Superior temporal gyrus (tissue), 1 donor: ENCODE measurements around the gene MAP3K15.
"Not testable (repeated sequence)": the region's sequence is repeated elsewhere in the genome, so short reads cannot be mapped to it uniquely, and the experiment has no call there.

Source experiments
- DNase-seq: peaks from one replicate; pipeline ENCODE4 v3.0.0-alpha.2; 2016; ENCODE audit errors: extremely low spot score

MAP3K15 gene

DNA sequence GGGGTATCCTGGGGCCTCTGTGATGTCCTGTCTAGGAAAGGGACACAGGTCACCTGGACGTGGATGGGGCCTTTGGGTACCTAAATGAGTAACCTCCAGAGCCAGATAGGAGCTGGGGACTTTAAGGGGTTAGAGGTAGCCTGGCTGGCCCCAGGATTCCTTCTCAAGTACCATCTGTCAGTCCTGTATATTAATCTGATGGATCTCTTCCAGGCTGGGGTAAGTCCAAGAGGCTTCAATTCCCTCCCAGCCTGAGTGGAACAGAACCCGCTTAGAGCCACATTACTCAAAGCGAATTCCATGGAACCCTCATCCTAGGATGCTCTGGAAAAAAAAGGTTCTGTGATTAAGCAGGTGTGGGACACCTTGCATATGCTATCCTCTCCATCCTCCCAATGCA is 24.8 kb upstream of the MAP3K15 start:
- DNase-seq, result no peak

DNA sequence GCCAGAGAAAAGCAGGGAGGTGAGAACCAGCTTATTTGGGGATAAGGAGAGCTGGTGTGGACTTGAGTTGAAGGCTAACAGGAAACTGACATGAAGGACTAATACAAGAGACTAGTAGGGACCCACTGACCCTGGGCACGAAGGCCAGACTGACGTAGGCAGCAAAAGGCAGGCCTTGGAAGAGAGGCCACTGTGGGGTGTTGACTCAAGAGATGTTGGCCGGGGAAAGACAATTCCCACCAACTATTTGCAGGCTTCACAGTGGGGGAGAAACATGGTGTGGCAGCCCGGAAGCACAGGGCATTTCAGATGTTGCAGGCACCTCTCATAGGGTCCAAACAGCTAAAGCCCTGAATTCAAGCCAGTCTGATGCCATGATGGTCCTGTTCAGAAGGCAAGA is 24.4 kb upstream of the MAP3K15 start:
- no peak for DNase-seq

DNA sequence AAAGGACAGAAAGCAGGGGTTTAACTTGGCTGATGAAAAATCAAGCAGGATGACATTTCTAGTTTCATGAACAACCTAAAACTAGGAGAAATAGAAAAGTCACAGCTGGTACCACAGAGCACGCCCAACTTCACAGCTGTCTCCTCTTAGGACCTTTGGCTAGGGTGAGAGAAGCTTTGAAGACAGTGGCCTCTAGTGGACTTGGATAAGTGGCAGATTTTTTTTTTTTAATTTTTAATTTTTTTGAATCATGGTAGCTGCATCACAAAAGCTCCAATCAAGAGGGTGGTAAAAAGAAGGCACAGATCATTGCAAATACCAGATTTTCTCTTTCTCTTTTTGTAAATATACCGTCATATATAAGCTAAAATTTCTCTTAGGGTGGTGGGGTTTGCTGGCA is 20.2 kb upstream of the MAP3K15 start:
- DNase-seq, result peak; percentile 14

DNA sequence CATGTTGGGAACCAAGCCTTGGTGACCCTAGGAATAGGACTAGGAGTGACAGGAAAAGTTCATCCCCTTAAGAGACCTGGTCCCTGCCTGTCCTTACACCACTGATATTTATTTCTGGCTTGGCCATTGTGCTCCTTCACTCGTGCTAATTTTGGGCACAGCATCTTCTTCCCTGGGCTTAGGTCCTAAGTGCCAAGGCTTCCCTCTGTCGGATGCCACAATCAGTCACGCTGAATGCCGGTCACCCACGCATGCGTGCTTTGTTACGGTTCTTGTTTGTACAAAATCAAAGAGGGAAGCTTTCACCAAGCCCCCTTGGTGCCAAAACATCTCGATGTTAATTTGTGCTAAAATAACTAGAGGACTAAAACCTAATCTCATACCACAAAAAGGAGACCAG is 17.4 kb upstream of the MAP3K15 start:
- DNase-seq, result no peak

DNA sequence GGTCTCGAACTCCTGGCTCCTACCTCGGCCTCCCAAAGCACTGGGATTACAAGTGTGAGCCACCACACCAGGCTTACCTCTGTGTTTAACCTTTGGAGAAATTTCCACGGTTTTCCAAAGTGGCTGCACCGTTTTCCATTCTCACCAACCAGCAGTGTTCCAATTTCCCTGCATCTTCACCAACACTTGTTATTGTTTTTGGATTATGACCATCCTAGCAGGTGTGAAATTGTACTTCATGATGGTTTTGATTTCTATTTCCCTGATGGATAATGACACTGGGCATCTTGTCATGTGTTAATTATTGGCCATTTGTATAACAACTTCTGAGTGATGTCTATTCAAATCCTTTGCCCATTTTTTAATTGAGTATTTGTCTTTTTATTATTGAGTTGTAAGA is 2.7 kb upstream of the MAP3K15 start:
- DNase-seq, result no peak

DNA sequence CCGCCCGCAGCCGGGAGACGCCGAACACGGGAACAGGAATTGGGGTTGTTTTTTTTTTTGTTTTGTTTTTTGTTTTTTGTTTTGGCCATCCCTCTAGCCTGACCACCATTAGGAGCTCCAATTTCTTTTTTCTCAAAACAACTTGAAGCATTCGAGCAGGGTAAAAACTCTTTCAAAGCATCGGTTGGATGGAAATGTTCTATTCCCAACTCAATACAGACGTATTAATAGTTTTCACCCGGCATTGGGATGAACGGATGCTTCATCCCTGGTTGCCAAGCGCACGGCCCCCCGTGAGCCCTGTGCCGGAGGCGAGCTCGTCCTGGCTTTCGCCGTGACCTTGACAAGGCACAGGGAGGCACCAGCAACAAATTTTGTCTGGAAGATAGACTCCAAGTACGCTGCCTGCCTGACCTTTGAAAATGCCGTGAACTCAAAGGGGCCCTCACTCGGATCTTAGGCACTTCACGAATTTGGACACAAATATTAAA is 352 bp upstream of the MAP3K15 start:
- no peak for DNase-seq

DNA sequence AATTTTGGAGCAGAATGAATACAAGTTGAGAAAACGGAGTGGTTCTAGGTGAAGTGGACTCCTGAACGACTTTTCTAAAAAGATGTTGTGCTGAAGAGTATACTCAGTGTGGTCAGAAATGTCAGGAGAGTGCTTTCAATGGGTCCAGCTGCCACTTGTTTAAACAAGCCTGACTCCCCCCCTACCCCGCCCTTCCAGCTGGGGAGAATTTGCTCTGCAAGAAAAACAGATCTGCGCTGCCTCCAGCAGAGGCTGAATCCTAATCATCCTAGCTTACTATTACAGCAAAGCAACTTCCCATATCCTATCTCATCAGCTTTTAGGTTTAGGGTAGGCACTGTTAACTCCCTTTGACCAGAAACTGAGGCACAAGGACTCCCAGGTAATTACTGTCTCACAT is 1.9 kb downstream of the MAP3K15 start:
- DNase-seq, result no peak

DNA sequence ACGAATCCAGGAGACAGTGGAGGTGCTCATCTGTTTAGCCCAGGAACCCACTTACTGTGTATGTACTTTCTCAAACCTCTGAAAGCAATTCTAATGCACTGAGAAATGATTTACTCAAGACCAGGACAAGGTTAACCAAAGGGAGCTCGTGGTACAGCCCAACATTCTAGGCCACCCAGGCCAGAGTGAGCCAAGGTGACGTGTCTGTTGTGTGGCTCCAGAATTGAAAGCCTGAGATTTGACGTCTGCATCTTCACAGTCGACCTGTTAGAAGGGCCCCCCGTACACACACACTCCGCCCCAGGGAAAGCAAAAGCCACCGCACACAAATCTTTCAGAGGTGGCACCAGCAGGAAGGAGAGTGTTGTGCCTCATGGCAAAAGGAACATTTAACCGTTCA is 2.3 kb downstream of the MAP3K15 start:
- no peak for DNase-seq

DNA sequence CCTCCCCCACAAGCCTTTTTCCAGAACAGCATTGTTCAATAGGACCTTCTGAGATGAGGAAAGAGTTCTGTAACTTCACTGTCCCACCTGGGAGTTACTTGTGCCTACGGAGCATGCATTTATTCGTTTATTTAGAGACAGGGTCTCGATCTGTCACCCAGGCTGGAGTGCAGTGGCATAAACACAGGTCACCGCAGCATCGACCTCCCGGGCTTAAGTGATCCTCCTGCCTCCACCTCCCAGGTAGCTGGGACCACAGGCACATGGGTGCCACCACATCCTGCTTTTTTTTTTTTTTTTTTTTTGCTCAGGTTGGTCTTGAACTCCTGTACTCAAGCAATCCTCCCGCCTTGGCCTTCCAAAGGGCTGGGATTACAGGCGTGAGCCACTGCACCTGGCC is 2.9 kb downstream of the MAP3K15 start:
- DNase-seq, result no peak

DNA sequence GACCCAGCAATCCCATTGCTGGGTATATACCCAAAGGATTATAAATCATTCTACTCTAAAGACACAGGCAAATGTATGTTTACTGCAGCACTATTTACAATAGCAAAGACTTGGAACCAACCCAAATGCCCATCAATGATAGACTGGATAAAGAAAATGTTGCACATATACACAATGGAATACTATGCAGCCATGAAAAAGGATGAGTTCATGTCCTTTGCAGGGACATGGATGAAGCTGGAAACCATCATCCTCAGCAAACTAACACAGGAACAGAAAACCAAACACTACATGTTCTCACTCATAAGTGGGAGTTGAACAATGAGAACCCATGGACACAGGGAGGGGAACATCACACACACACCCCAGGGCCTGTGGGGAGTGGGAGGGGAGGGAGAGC is 3.5 kb downstream of the MAP3K15 start:
- not testable (repeated sequence) for DNase-seq

DNA sequence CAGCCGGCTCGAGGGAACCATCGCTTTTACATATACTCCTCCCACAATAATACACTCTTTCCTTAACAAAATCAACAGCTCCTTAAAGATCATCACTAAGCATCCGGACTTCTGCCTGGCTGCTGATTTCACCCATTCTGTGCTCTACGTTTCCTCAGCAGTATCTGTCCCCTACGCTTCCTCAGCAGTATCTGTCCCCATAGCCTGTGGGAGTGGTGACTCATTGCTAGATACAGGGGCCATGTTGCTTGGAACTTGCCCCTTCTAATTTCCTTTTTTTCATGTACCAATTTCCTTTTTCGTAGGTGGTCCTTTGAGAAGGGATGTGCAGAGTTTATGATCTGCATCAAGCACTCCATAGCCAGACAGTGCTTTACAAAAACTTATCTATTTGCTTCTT is 18.6 kb downstream of the MAP3K15 start:
- no peak for DNase-seq

DNA sequence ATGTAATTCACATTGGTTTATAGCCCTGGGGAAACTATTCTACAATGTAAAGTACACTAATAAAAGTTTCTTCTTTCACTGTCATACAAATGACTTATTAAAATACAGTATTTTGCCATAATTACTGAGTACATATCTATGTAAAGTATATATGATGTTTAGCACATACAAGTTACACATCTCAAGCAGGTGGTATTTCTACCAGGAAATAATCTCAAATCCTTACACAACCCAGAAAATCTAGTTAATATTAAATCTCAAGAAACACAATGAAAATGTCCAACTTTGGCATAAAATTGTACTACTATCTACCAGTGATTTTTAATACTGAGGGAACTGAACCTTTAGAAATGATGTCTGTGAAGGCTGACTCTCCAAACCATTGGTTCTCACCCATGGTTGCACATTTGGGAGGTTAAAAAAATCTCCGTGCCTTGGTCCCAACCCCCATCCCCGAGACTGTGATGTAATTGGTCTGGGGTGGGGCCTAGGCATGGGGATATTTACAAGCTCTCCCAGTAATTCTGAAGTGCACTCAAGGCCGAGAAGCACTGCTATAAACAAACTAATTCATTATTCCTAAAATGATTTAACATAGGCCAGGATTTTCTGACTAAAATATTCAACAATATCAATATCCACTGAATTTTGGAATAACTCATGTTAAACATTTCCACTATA is 27.6 kb downstream of the MAP3K15 start:
- no peak for DNase-seq

DNA sequence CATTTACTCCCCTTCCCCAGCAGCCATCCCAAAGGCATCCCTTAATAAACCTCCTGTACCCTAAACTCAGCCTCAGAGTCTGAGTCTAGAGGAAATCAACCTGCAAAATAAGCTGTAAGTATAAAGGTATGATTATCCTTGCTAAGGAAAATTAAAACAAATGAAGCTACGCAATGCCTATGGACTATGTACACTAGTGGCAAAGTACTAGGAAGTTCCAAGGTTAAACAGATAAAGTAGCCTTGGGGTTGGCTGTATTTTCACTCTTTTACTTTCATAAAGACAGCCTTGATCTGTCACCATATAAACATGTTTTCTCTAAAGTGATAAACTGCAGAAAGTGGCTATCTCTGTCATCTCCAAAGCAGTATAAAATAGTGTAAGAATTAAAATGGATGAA is 35.9 kb downstream of the MAP3K15 start:
- DNase-seq, result no peak

DNA sequence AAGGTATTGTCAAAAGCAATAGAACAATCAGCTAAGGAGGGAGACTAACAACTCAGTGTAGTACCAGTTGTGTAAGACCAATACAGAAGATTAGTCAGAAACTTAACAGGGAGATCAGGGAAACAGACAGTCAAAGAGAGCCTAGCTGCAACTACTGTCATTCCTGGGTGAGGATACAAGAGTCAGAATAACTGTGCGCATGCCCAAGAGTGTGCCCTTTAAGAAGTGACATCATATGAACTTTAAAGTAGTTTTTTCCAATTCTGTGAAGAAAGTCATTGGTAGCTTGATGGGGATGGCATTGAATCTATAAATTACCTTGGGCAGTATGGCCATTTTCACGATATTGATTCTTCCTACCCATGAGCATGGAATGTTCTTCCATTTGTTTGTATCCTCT is 46.9 kb downstream of the MAP3K15 start:
- DNase-seq, result not testable (repeated sequence)

DNA sequence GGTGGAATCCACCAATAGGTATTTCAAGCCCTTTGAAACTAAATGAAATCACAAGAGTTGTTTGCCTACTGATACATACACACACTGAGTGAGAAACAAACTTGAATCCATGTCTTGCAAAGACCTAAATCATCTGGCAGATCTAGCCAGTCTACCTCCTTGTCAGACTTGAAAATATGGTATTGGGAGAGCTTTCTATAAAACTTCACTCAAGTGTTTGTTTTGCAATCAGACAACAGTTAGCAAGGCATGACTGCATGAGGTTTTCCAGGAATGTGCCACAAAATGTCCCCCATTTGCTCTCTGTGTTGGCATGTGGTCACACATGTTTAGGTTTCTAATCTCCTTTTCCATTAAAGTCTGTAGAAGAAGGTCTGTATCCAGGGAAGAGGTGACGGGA is 52.4 kb downstream of the MAP3K15 start:
- no peak for DNase-seq

DNA sequence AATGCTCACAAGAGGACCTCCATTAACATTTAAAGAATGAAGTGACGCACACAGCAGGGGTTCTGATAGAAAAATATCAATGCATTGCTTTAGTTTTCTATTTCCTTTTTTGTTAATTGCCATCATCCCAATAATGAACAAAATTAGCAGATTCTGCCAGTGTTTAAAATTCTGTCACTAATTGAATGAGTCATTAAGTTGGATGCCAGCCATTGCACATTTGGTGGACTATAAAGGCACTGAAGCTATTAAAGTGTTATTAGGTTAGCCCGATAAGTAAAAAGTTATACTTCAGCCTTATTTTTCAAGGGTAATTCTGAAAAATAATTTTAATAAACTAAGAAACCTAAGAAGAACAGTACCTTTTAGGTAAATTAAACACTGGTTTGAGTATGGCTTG is 53.1 kb downstream of the MAP3K15 start:
- no peak for DNase-seq

DNA sequence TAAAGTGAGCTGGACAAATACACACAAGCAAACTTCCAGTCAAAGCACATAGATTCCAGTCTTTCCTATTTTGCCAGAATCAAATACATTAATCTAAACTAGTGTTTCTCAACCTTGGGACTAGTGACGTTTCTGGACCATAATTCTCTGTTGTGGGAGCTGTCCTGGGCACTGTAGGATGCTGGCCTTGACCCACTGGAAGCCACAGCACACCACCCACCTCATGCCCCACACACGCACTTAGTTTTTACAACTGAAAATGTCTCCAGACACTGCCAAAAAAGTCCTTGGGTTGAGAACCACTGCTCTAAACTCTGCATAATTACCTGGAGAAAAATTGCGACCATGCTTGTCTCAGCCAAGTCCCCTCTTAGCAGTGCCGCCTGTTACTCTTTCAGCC is 57.6 kb downstream of the MAP3K15 start:
- DNase-seq, result no peak

DNA sequence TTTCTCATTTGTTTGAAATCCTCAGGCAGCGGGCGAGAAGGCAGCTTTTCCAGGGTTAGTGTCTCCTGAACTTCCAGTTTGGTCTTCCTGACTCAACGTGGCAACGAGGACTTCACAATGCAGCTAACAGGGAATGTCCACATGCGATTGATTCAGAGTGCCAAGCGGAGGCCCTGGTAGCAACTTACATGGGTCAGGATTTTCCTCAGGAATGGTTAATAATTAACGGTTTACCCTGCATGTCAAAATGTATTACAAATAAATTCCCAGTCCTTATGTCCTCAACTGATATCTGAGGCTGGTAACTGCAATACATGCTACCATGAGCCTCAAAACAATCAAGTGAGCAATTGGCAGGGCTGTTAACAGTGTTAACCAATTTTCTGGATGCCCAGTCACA is 67.2 kb downstream of the MAP3K15 start:
- no peak for DNase-seq

DNA sequence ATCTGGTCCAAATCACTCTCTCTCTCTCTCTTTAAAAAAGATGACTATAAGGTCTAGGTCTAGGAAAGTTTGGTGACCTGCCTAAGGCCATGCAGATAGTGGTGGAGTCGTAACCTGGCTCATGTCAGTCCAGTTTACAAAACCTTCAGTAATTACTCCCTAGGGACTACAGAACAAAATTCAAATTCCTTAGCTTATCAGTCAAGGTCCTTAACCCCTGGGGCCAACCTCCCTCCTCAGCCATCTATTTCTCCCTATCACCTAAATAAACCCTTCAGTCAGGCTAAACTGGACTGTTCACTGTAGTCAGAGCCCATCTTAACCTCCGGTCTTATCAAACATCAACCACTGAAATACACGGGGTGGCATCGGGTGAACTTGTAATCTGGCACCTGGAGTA is 68.9 kb downstream of the MAP3K15 start:
- DNase-seq, result no peak

DNA sequence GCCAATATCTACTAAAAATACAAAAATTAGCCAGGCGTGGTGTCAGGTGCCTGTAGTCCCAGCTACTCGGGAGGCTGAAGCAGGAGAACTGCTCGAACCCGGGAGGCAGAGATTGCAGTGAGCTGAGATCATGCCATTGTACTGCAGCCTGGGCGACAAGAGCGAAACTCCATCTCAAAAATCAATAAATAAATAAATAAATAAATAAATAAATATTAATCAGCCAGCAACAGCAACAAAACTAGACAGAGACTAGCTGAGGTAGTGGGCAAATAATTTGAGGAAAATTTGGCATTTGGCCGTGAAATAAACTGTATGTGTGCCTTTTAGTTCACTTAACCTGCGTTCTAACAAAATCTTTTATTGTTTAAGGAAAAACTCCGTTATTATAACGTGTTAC is 69.5 kb downstream of the MAP3K15 start:
- not testable (repeated sequence) for DNase-seq

DNA sequence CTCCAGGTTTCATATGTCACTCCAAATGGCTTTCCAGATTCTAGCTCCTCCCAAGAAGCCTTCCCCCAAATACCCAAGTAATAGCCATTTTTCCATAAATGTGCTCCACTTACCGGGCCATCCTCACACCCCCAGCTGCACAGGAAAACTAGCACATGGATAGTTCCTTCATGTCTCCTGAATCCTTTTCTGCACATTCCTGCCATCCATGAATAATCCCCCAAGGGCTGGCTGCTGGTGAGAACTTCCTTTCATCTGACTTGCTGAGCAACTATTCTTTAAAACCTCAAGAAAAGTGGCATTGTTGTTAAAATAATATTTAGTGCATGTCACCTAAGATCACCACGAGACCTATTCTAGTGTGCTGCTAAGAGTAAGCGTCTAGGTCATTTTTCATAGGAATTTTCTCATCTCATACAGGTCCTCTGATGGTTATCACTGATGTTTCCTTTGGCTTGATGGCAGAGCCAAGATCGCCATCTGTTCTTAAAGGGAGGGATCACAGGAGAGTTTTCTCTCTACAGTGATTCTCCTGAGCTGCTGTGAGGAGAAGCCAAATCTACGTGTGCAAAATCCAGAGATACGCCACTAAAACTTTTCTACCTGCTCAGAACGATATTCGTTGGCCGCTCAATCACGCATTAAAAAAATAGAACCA is 71.3 kb downstream of the MAP3K15 start:
- no peak for DNase-seq

DNA sequence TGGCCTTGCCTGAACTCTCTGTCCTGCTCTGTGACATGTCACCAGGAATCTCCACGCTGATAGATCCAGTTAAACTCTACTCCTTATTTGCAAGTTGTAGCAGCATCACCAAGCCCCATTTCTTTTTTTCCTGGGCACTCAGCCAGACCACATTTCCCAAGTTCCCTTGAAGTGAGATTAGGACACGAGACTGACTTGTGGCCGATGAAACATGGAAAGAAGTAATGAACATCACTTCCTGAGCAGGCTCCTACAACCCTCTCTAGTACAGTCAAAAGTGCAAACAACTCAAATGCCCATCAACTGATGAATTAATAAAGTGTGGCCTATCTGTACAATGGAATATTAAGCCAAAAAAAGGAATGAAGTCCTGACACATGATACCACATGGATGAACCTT is 74.6 kb downstream of the MAP3K15 start:
- DNase-seq, result no peak

DNA sequence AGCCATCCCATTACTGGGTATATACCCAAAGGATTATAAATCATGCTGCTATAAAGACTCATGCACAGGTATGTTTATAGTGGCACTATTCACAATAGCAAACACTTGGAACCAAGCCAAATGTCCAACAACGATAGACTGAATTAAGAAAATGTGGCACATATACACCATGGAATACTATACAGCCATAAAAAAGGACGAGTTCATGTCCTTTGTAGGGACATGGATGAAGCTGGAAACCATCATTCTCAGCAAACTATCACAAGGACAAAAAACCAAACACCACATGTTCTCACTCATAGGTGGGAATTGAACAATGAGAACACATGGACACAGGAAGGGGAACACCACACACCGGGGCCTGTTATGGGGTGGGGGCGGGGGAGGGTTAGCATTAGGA is 92.6 kb downstream of the MAP3K15 start:
- DNase-seq, result not testable (repeated sequence)

DNA sequence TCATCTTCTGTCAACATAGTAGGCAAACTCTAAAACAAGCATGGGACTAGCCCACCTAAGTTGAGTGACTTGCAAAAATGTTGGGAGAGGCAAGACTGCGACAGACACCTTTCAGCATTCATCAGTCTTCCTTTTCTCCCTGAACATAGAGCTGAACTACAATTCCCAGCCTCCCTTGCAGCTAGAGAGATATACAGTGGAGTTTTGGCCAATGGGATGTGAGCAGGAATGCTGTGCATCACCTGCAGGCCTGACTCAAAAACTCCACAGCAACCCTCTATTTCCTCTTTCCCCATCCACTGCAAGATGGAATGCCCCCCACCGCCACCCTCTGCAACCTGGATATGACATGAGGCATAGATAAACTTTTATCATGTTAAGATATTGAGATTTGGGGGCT is 105.0 kb downstream of the MAP3K15 start:
- no peak for DNase-seq
